IPS DF 6.9 (cell line): ENCODE results near the gene PAX7.

Source experiments
- DNase-seq: peaks from one replicate; pipeline ENCODE4 v3.0.0-alpha.2; 2013; ENCODE audit warnings: low read depth, low spot score
- H3K27ac ChIP-seq: one replicate; pipeline ENCODE4 v1.5.1; 2013; ENCODE audit warnings: low read length, control low read depth
- H3K27me3 ChIP-seq: 2 replicates; pipeline ENCODE4 v1.6.1; 2013; ENCODE audit warnings: mild to moderate bottlenecking, low read length; ENCODE audit not compliant: control insufficient read depth, insufficient read depth
- H3K36me3 ChIP-seq: 2 replicates; pipeline ENCODE4 v1.6.1; 2013; ENCODE audit warnings: low read length; ENCODE audit not compliant: control insufficient read depth, insufficient read depth
- H3K4me1 ChIP-seq: 2 replicates; pipeline ENCODE4 v1.6.1; 2013; ENCODE audit warnings: low read length; ENCODE audit not compliant: control insufficient read depth, insufficient read depth
- H3K4me3 ChIP-seq: 2 replicates; pipeline ENCODE4 v1.5.1; 2013; ENCODE audit warnings: mild to moderate bottlenecking, low read length
- H3K9me3 ChIP-seq: 2 replicates; pipeline ENCODE4 v1.6.1; 2013; ENCODE audit warnings: low read length, inconsistent platforms; ENCODE audit not compliant: control insufficient read depth, insufficient read depth
- WGBS: extraction: QIAGEN DNeasy Blood & Tissue Kit; methylation state at CpG from one replicate; pipeline ENCODE4 v1.1.7; 2013; ENCODE audit warnings: mixed read lengths, missing lambda C conversion rate; ENCODE audit not compliant: insufficient read length, insufficient coverage; 5-methylcytosine and 5-hydroxymethylcytosine counted together

PAX7 gene

GRCh38 chr1:18649693-18650370 is 19.2 kb downstream of the PAX7 start:
- Histone ChIP-seq H3K27ac (no peak overlapping the region), H3K36me3 (no peaks in the 10 kb centered on the region), H3K4me1 (peaks cover 14% of the 10 kb centered on the region; the same call in 1 of the 2 replicates), H3K4me3 (no peak overlapping the region), H3K27me3 (peaks cover 70% of the 10 kb centered on the region), H3K9me3 (no peaks in the 10 kb centered on the region)
- WGBS = no CpG with 5 or more reads among the region's 5 CpGs
- no peak for DNase-seq

GRCh38 chr1:18651713-18652112 is 21.1 kb downstream of the PAX7 start:
- H3K4me1 ChIP-seq = peaks cover 12% of the 10 kb centered on the region; the same call in 1 of the 2 replicates
- no CpG with 5 or more reads among the region's 8 CpGs for WGBS

GRCh38 chr1:18652791-18653190 is 22.1 kb downstream of the PAX7 start:
- peaks cover 49% of the 10 kb centered on the region for H3K27me3 ChIP-seq
- no peak overlapping the region for H3K27ac ChIP-seq
- peaks cover 12% of the 10 kb centered on the region; the same call in 1 of the 2 replicates for H3K4me1 ChIP-seq

More at GRCh38 chr1:18651713-18652112, 21.1 kb downstream of the PAX7 start:
- Histone ChIP-seq H3K4me3 (no peak overlapping the region), H3K36me3 (no peaks in the 10 kb centered on the region), H3K9me3 (no peaks in the 10 kb centered on the region), H3K27ac (no peak overlapping the region), H3K27me3 (peaks cover 57% of the 10 kb centered on the region)
- DNase-seq = no peak

GRCh38 chr1:18653367-18653766 is 22.7 kb downstream of the PAX7 start:
- Histone ChIP-seq H3K27me3 (peaks cover 43% of the 10 kb centered on the region), H3K4me1 (peaks cover 12% of the 10 kb centered on the region; the same call in 1 of the 2 replicates), H3K4me3 (no peak overlapping the region), H3K36me3 (no peaks in the 10 kb centered on the region), H3K9me3 (no peaks in the 10 kb centered on the region), H3K27ac (no peak overlapping the region)
- no peak for DNase-seq
- WGBS = 100% methylated on average over 4 of the region's 8 CpGs

More at GRCh38 chr1:18652791-18653190, 22.1 kb downstream of the PAX7 start:
- Histone ChIP-seq H3K36me3 (no peaks in the 10 kb centered on the region), H3K4me3 (no peak overlapping the region), H3K9me3 (no peaks in the 10 kb centered on the region)
- DNase-seq = no peak
- WGBS = no CpG with 5 or more reads among the region's 1 CpG

GRCh38 chr1:18653916-18654315 is 23.3 kb downstream of the PAX7 start:
- no peak for DNase-seq
- H3K4me3 ChIP-seq = no peak overlapping the region
- peaks cover 12% of the 10 kb centered on the region; the same call in 1 of the 2 replicates for H3K4me1 ChIP-seq
- no peaks in the 10 kb centered on the region for H3K9me3 ChIP-seq
- H3K27me3 ChIP-seq = peaks cover 40% of the 10 kb centered on the region
- WGBS = no CpG with 5 or more reads among the region's 13 CpGs
- no peaks in the 10 kb centered on the region for H3K36me3 ChIP-seq
- no peak overlapping the region for H3K27ac ChIP-seq

GRCh38 chr1:18654599-18654998 is 24.0 kb downstream of the PAX7 start:
- no peaks in the 10 kb centered on the region for H3K9me3 ChIP-seq
- no CpG with 5 or more reads among the region's 5 CpGs for WGBS
- peaks cover 33% of the 10 kb centered on the region for H3K27me3 ChIP-seq
- peaks cover 12% of the 10 kb centered on the region; the same call in 1 of the 2 replicates for H3K4me1 ChIP-seq
- H3K36me3 ChIP-seq = no peaks in the 10 kb centered on the region
- no peak overlapping the region for H3K4me3 ChIP-seq
- no peak for DNase-seq
- no peak overlapping the region for H3K27ac ChIP-seq

- H3K4me1 ChIP-seq = peaks cover 8% of the 10 kb centered on the region; the same call in 1 of the 2 replicates
- no peak overlapping the region for H3K4me3 ChIP-seq
- H3K27ac ChIP-seq = no peak overlapping the region
- H3K36me3 ChIP-seq = no peaks in the 10 kb centered on the region
- no CpG with 5 or more reads among the region's 17 CpGs for WGBS
- no peaks in the 10 kb centered on the region for H3K9me3 ChIP-seq
- DNase-seq = no peak
- peaks cover 18% of the 10 kb centered on the region for H3K27me3 ChIP-seq
Observed at GRCh38 chr1:18657506-18658201, 27.0 kb downstream of the PAX7 start.

- no peak for DNase-seq
- Histone ChIP-seq H3K4me1 (peaks cover 2% of the 10 kb centered on the region; the same call in 1 of the 2 replicates), H3K4me3 (no peak overlapping the region), H3K36me3 (no peaks in the 10 kb centered on the region), H3K27ac (no peak overlapping the region), H3K9me3 (no peaks in the 10 kb centered on the region), H3K27me3 (peaks cover 7% of the 10 kb centered on the region; the same call in 1 of the 2 replicates)
- no CpG with 5 or more reads among the region's 1 CpG for WGBS
Observed at GRCh38 chr1:18658831-18659230, 28.2 kb downstream of the PAX7 start.

- no peaks in the 10 kb centered on the region; the same call in 1 of the 2 replicates for H3K4me1 ChIP-seq
- no peak overlapping the region for H3K4me3 ChIP-seq
- H3K36me3 ChIP-seq = no peaks in the 10 kb centered on the region
- WGBS = no CpG with 5 or more reads among the region's 17 CpGs
- peaks cover 5% of the 10 kb centered on the region; the same call in 1 of the 2 replicates for H3K27me3 ChIP-seq
- no peak overlapping the region for H3K27ac ChIP-seq
- H3K9me3 ChIP-seq = no peaks in the 10 kb centered on the region
- DNase-seq = no peak
Observed at GRCh38 chr1:18661404-18662285, 31.0 kb downstream of the PAX7 start.

- WGBS = no CpG with 5 or more reads among the region's 5 CpGs
- Histone ChIP-seq H3K27ac (no peak overlapping the region), H3K4me3 (no peak overlapping the region), H3K36me3 (no peaks in the 10 kb centered on the region), H3K9me3 (no peaks in the 10 kb centered on the region), H3K4me1 (no peaks in the 10 kb centered on the region; the same call in 1 of the 2 replicates), H3K27me3 (peaks cover 3% of the 10 kb centered on the region; the same call in 1 of the 2 replicates)
- no peak for DNase-seq
Observed at GRCh38 chr1:18662286-18662639, 31.6 kb downstream of the PAX7 start.
